Epithelial cell of prostate (primary cell): ENCODE data around the gene OGFR.
A peak's percentile ranks its signal among the peaks of the same experiment; 100 is the strongest.

ENCODE experiments used
- DNase-seq: peaks from one replicate; pipeline ENCODE4 v3.0.0-alpha.2; 2011; ENCODE audit warnings: low read depth, low spot score
- H3K27ac ChIP-seq: fragments of 450-650 bp; 2 replicates; pipeline ENCODE4 v1.5.1; 2017; ENCODE audit warnings: mild to moderate bottlenecking

OGFR gene

GRCh38 chr20:62804627-62805154 lies at the start of gene OGFR:
Gene OGFR (plus strand): TSS chr20:62804835. CDS start chr20:62804860, 25 bp downstream.
- peak within 1 kb of the TSS; percentile 23 for H3K27ac ChIP-seq
- no peak for DNase-seq

GRCh38 chr20:62754991-62755356 lies 49.7 kb upstream of the OGFR start:
- H3K27ac ChIP-seq: no peak overlapping the region
- no peak for DNase-seq

GRCh38 chr20:62755817-62756724 lies 48.6 kb upstream of the OGFR start:
- DNase-seq: no peak

GRCh38 chr20:62758226-62758912 lies 46.3 kb upstream of the OGFR start:
- H3K27ac ChIP-seq: no peak overlapping the region
- no peak for DNase-seq

More at GRCh38 chr20:62755817-62756724, 48.6 kb upstream of the OGFR start:
- no peak overlapping the region for H3K27ac ChIP-seq

- DNase-seq: no peak
- no peak overlapping the region for H3K27ac ChIP-seq
These were observed 44.6 kb upstream of the OGFR start for GRCh38 chr20:62759981-62760431.

GRCh38 chr20:62760471-62760855 lies 44.2 kb upstream of the OGFR start:
- no peak overlapping the region for H3K27ac ChIP-seq
- DNase-seq: no peak

GRCh38 chr20:62760856-62761758 lies 43.5 kb upstream of the OGFR start:
- no peak overlapping the region for H3K27ac ChIP-seq
- DNase-seq: no peak

- DNase-seq: no peak
- H3K27ac ChIP-seq: no peak overlapping the region
These were observed 42.9 kb upstream of the OGFR start for GRCh38 chr20:62761759-62762131.

- H3K27ac ChIP-seq: no peak overlapping the region
These were observed 42.3 kb upstream of the OGFR start for GRCh38 chr20:62762376-62762775.

GRCh38 chr20:62762801-62763368 lies 41.8 kb upstream of the OGFR start:
- DNase-seq: no peak

More at GRCh38 chr20:62762376-62762775, 42.3 kb upstream of the OGFR start:
- DNase-seq: no peak

GRCh38 chr20:62763404-62763803 lies 41.2 kb upstream of the OGFR start:
- no peak for DNase-seq
- no peak overlapping the region for H3K27ac ChIP-seq

More at GRCh38 chr20:62762801-62763368, 41.8 kb upstream of the OGFR start:
- H3K27ac ChIP-seq: no peak overlapping the region

- no peak for DNase-seq
- H3K27ac ChIP-seq: no peak overlapping the region
These were observed 40.3 kb upstream of the OGFR start for GRCh38 chr20:62764156-62764935.

- no peak overlapping the region for H3K27ac ChIP-seq
These were observed 39.6 kb upstream of the OGFR start for GRCh38 chr20:62765021-62765420.

GRCh38 chr20:62765432-62766070 lies 39.1 kb upstream of the OGFR start:
- no peak for DNase-seq
- H3K27ac ChIP-seq: no peak overlapping the region

More at GRCh38 chr20:62765021-62765420, 39.6 kb upstream of the OGFR start:
- DNase-seq: no peak

- no peak for DNase-seq
- no peak overlapping the region for H3K27ac ChIP-seq
These were observed 38.6 kb upstream of the OGFR start for GRCh38 chr20:62766071-62766450.

GRCh38 chr20:62766716-62767115 lies 37.9 kb upstream of the OGFR start:
- DNase-seq: no peak
- no peak overlapping the region for H3K27ac ChIP-seq

- no peak for DNase-seq
- H3K27ac ChIP-seq: no peak overlapping the region
These were observed 36.4 kb upstream of the OGFR start for GRCh38 chr20:62768234-62768546.

- no peak for DNase-seq
- H3K27ac ChIP-seq: no peak overlapping the region
These were observed 35.9 kb upstream of the OGFR start for GRCh38 chr20:62768551-62769287.
